ENCODE data around the gene GPATCH11.

GPATCH11 gene

DNA sequence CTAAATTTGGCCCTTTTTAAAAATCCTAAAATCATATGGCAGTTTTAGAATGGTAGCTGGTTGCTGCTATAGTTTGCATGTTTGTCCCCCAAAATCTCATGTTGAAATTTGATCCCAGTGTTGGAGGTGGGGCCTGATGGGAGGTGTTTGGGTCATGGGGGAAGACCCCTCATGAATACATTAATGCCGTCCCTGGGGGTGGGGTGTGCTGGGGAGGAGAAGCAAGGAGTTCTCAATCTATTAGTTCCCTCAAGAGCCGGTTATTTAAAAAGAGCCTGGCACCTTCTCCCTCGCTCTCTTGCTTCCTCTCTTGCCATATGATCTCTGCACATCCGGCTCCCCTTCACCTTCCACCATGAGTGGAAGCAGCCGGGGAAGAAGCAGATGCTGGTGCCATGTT, 20.8 kb downstream of the GPATCH11 start:
- in situ Hi-C loops (cut with HindIII; ENCODE audit: low sequenced_read_pairs): no loop called here

DNA sequence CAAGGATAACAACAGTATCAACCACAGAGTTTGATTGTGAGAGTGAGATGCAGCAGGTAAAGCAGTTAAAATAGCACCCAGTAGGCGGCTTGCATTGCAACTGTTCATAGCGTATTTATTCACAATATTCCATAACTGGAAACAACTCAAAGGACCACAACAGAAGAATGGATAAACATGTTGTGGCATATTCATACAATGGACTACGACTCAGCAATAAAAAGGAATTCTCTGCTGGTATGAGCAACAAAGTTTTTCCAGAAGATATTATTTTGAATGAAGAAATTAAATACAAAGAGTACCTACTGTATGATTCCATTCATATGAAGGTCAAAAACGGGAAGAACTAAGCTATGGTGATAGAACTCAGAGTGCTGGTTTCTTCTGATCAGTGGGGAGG, 25.2 kb downstream of the GPATCH11 start:
- in situ Hi-C loops (cut with HindIII; ENCODE audit: low sequenced_read_pairs): no loop called here

DNA sequence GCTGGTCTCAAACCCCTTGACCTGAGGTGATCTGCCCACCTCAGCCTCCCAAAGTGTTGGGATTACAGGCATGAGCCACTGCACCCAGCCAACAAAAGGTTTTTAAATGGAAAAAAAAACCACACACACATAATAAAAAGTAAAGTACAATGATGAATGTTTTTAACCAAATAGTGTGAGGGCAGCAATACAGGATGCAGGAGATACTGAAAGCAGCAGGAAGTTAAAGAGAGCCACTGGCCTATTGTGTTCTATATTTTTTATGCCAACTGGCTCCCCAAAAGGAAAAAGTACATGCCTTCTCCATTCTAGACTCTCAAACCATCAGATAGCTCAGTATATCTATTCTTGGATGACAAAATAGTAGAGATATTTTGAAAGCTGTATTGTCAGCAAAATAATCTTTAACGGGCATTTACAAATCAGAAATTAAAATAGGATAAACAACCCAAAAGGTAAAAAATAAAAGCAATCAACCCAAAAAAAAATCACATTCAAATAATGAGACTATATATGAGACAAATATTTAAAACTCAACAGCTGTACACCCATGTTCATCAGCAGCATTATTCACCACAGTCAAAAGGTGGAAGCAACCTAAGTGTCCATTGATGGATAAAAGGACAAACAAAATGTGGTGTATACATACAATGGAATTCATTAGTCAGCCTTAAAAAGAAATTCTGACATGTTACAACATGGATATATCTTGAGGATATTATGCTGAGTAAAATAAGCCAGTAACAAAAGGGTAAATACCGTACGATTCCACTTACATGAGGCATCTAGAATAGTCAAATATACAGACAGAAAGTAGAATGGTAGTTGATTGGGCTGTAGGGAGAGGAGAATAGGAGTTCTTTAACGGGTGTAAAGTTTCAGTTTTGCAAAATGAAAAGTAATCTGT, 26.2 kb downstream of the GPATCH11 start:
- in situ Hi-C loops (cut with HindIII; ENCODE audit: low sequenced_read_pairs): no loop called here

DNA sequence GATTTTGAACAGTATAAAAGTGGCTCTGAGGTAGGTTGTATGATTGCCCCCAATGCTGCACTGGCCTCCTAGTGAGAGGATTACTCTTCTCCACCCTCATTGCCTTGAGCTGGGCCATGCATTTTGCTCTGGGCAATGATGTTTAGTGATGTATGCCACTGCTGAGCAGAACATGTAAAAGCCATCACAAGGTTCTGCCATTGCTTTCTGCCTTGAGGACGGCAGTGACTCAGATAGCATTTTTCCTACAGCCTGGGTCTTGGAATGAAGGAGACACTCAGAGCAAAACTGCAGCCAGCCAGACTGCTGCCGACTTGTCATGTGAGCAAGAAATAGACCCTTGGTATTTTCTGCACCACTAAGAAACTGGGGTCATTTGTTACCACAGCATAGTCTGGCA, 27.6 kb downstream of the GPATCH11 start:
- in situ Hi-C loops (cut with HindIII; ENCODE audit: low sequenced_read_pairs): no loop called here

DNA sequence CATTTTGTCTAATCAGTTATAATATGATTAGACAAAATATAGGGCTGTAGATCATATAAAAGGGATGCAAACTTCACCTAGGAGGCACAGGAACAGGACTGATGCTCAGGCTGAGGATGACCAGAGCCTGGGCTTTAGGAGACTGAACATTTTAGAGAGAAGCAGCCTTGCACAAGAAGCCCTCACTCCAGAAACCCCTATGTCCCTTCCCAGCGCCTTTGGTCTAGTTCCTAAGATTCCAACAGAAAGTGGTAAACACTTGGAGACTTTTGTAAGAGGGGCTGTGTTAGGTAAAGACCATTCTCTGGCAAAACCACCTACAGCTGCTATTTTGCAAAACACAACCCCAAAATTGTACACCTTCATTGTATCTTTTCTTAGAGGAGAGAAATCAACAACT, 33.2 kb downstream of the GPATCH11 start:
- in situ Hi-C loops (cut with HindIII; ENCODE audit: low sequenced_read_pairs): no loop called here

DNA sequence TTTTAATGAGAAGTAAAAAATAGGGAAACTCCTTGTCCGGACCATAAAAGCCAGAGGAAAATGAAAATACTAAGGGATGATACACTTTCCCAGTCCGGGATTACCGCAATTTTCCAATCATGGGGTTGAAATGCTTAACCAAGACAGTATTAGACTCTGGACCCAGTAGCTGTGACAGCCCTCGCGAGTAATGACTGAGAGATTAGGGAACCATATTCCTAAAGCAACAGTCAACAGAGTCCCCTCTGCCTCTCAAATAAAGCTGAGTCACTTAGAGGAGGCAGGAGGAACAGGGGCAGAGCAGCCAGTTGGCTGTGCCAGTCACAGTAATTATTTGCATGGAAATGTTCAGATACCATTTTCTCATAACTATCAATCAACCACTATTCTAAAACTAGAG, 34.8 kb downstream of the GPATCH11 start:
- in situ Hi-C loops (cut with HindIII; ENCODE audit: low sequenced_read_pairs): no loop called here

DNA sequence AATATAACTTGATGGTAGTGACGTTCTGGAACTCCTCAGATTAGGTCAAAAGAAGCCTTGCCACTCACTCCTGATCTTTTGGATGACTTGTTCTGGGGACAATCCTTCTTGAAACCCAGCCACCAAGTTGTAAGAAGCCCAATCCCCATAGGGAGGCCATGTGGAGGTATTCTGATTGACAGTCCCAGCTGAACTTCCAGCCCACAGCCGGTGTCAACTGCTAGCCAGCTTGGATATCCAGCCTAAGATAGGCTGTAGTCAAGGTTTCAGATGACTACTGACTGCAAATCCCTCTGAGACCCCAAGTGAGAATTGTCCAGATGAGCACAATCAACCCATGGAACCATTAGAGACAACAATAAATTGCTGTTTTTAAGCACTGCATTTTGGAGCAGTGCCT, 41.1 kb downstream of the GPATCH11 start:
- in situ Hi-C loops (cut with HindIII; ENCODE audit: low sequenced_read_pairs): no loop called here

DNA sequence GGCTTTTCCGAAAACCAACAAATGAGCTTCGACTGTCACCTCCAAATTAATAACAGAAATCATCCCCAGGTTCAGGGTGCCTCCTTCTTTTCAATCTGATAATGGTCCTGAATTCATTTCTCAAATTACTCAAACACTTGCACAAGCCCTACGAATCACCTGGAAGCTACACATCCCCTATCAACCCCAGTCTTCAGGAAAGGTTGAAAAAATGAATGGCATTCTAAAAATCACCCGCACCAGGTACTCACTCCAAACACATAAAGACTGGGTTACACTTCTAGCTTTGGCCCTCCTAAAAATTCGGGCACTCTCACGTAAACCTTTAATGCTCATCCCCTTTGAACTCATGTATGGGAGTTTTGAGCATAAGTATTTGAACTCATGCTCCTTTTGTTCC, 48.6 kb downstream of the GPATCH11 start:
- in situ Hi-C loops (cut with HindIII; ENCODE audit: low sequenced_read_pairs): no loop called here

DNA sequence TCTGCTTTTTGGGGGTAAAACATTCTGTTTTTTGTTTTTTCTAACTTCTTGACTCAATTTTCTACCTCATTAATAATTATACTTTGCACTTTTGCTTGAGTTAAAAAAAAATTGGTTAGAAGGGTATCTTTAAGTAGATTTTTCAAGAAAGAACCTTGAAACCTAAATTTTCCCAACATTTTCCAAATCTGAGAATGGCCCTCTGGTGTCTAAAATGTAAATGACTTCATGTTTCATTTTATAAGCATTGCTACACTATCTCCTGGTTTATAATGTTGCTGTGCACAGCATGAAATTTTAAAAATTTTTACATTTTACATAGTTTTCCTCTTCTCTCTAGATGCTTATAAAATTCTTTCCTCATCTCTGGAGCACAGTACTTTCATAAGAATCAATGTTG, 58.2 kb downstream of the GPATCH11 start:
- in situ Hi-C loops (cut with HindIII; ENCODE audit: low sequenced_read_pairs): no loop called here

DNA sequence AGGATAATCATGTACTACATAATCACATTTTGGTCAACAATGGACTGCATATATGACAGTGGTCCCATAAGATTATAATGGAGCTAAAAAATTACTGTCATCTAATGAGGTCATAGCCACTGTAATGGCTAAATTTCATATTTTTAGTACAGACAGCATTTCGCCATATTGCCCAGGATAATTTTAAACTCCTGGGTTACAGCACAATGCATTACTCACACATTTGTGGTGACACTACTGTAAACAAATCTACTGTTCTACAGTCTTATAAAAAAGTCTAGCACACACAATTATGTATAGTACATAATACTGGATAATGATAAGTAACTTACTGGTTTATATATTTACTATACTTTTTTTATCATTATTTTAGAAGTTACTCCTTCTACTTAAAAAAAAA, 59.7 kb downstream of the GPATCH11 start:
- in situ Hi-C loops (cut with HindIII; ENCODE audit: low sequenced_read_pairs): no loop called here

DNA sequence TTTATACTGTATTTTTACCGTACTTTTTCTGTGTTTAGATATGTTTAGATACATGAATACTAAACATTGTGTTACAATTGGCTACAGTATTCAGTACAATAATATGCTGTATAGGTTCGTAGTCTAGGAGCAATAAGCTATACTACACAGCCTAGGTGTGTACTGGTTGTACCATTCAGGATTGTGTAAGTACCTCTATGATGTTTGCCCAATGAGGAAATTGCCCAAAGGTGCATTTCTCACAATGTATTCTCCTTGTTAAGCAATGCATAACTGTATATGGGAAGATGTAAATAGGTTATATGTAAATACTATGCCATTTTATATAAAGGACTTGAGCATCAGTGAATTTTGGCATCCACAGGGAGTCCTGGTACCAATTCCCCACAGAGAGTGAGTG, 61.7 kb downstream of the GPATCH11 start:
- in situ Hi-C loops (cut with HindIII; ENCODE audit: low sequenced_read_pairs): no loop called here

DNA sequence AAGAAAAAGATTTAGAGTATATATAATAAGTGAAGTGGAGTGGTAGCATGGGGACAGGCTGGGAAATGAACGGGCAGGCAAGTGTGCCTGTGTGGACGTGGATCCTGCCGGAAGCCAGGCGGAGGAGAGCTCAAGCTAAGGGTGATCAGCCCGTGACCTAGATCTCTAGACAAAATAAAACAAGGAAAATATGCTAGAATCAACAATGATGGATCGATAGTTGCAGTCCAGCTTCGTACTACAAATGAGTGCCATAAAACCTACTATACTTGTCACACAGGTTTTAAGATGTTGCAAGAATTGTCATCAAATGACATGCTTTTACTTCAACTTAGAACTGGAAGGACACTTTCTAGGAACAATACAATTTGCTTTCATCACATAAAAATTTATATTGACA, 64.0 kb downstream of the GPATCH11 start:
- in situ Hi-C loops (cut with HindIII; ENCODE audit: low sequenced_read_pairs): no loop called here
